HepG2 (cell line): ENCODE data around the gene DMTF1. TPM values are rescaled to one million over a fixed set of nuclear protein-coding genes. Genes with fewer than 3 reads are reported as not detected.

Experiments used
- ATAC-seq: fragments of 200-7000 bp; cut with Tn5 transposase; 3 replicates; pipeline ENCODE4 v1.9.1; 2020; ENCODE audit warnings: mild to moderate bottlenecking, moderate library complexity
- BruUV-seq: library from RNA; stranded (reverse); fragments of 400-500 nt; replicated peaks from 2 replicates; lab custom pipeline; 2021; lab: Mats Ljungman, UMichigan
- CTCF ChIA-PET: fragments of 300-600 bp; formaldehyde crosslinking; extraction: SDS; loops from one replicate; lab custom pipeline; 2021; ENCODE audit warnings: low total read pairs, inconsistent platforms, low intra/inter-chr PET ratio; lab: Yijun Ruan, JAX
- POLR2A ChIA-PET: fragments of 350-600 bp; sonication (Branson Sonifier 250); formaldehyde crosslinking; loops from one replicate; lab custom pipeline; 2020; ENCODE audit warnings: antibody characterized with exemption, inconsistent platforms; lab: Yijun Ruan, JAX
- DNase-seq: peaks from one replicate; pipeline ENCODE4 v3.0.0-alpha.2; 2015; ENCODE audit warnings: low spot score
- FAIRE-seq: peaks from 3 replicates; lab custom pipeline; 2011; peaks lifted over from hg19 to GRCh38; lab: Jason Lieb, UNC
- H2AFZ ChIP-seq: one replicate; pipeline ENCODE4 v1.6.1; 2011; ENCODE audit warnings: low read length, inconsistent platforms
- H3K27ac ChIP-seq: fragments of 300-600 bp; 3 replicates; pipeline ENCODE4 v1.8.0; 2011; ENCODE audit warnings: mixed run types, mild to moderate bottlenecking, mixed read lengths, low read length, inconsistent platforms; ENCODE audit not compliant: insufficient read depth; ENCODE audit errors: extremely low read length
- H3K27me3 ChIP-seq, 2 experiments: fragments of 200-600 bp in 1 of 2; 2 replicates in 1 of 2; 3 replicates in 1 of 2; pipeline versions ENCODE4 v1.6.0 to v1.8.0; 2011; ENCODE audit warnings: low read length in 2 of 2, mild to moderate bottlenecking in 2 of 2, moderate library complexity in 2 of 2, inconsistent platforms in 1 of 2; ENCODE audit not compliant: insufficient read depth in 2 of 2, control insufficient read depth in 1 of 2
- H3K36me3 ChIP-seq, 2 experiments: fragments of 200-600 bp in 1 of 2; replicated peaks in 1 of 2; 2 replicates in 1 of 2; 3 replicates in 1 of 2; pipeline versions ENCODE4 v1.5.1 to v1.8.0; 2011; ENCODE audit warnings: low read length in 2 of 2, inconsistent platforms in 1 of 2; ENCODE audit not compliant: insufficient read depth in 2 of 2, control insufficient read depth in 1 of 2
- H3K4me1 ChIP-seq: 2 replicates; pipeline ENCODE4 v1.5.1; 2012; ENCODE audit warnings: low read length, inconsistent platforms; ENCODE audit not compliant: insufficient read depth
- H3K4me2 ChIP-seq: 2 replicates; pipeline ENCODE4 v1.6.0; 2011; ENCODE audit warnings: low read depth, low read length, inconsistent platforms
- H3K4me3 ChIP-seq, 3 experiments: fragments of 200-600 bp in 1 of 3; sonication (generic), shearing (Covaris generic) in 1 of 3; replicated peaks in 1 of 3; 2 replicates each; pipeline ENCODE4 v1.5.1; 2011 to 2016; ENCODE audit warnings: low read length in 3 of 3, inconsistent platforms in 2 of 3, low read depth in 2 of 3, mild to moderate bottlenecking in 2 of 3, control low read depth in 1 of 3, mixed read lengths in 1 of 3; ENCODE audit not compliant: insufficient read depth in 1 of 3
- H3K79me2 ChIP-seq: one replicate; pipeline ENCODE4 v1.6.1; 2011; ENCODE audit warnings: low read length, inconsistent platforms; ENCODE audit not compliant: insufficient read depth
- H3K9ac ChIP-seq: 2 replicates; pipeline ENCODE4 v1.6.0; 2011; ENCODE audit warnings: mild to moderate bottlenecking, low read depth, low read length, inconsistent platforms; ENCODE audit not compliant: insufficient read depth
- H3K9me3 ChIP-seq: 2 replicates; pipeline ENCODE4 v1.5.1; 2012; ENCODE audit warnings: mild to moderate bottlenecking, low read length
- H4K20me1 ChIP-seq: 2 replicates; pipeline ENCODE4 v1.6.0; 2011; ENCODE audit warnings: inconsistent platforms, mild to moderate bottlenecking, low read length, moderate library complexity; ENCODE audit not compliant: insufficient read depth
- ATF5 ChIP-seq: sonication (generic); formaldehyde crosslinking; IDR thresholded peaks from 2 replicates; pipeline ENCODE4 v1.4.0; 2020; ENCODE audit warnings: mild to moderate bottlenecking, low read depth, missing genetic modification reagents
- MAFF ChIP-seq: IDR thresholded peaks from 2 replicates; pipeline ENCODE4 v1.6.1; 2011; ENCODE audit warnings: low read depth, low read length, improper control_type of control experiment
- MAFK ChIP-seq, 2 experiments: IDR thresholded peaks in 1 of 2; conservative IDR thresholded peaks in 1 of 2; 2 replicates each; pipeline ENCODE4 v1.6.1; 2011; ENCODE audit warnings: improper control_type of control experiment in 2 of 2, low read length in 2 of 2
- THYN1 ChIP-seq: sonication (generic); formaldehyde crosslinking; IDR thresholded peaks from 2 replicates; pipeline ENCODE4 v1.8.1; 2023; ENCODE audit warnings: low read depth, mild to moderate bottlenecking, moderate library complexity, missing genetic modification reagents, borderline replicate concordance
- ZNF329 ChIP-seq: sonication (generic); formaldehyde crosslinking; IDR thresholded peaks from 2 replicates; pipeline ENCODE4 v1.9.0; 2021; ENCODE audit warnings: low read depth, mild to moderate bottlenecking, missing genetic modification reagents
- ZNF883 ChIP-seq: sonication (generic); formaldehyde crosslinking; IDR thresholded peaks from 2 replicates; pipeline ENCODE4 v1.5.1; 2020; ENCODE audit warnings: mild to moderate bottlenecking, missing genetic modification reagents; ENCODE audit errors: not compliant biosample characterization
- WGBS: methylation state at CpG from one replicate; pipeline ENCODE4 v1.1.6; 2017; ENCODE audit warnings: low lambda C conversion rate; 5-methylcytosine and 5-hydroxymethylcytosine counted together
- in situ Hi-C: cut with HindIII; loops from 2 replicates; pipeline ENCODE4 v1.10.0; 2017; ENCODE audit warnings: low pct_unique_long_range_greater_than_20kb; ENCODE audit not compliant: extremely low pct_ligation_motif_present
- intact Hi-C: fragments of 100-400 bp; cut with micrococcal nuclease; formaldehyde crosslinking; loops from one replicate; pipeline ENCODE4 v1.10.0; 2022; ENCODE audit not compliant: unreplicated experiment
- polyA plus RNA-seq, 8 experiments: library from polyadenylated mRNA; depleted of rRNA in 3 of 8; stranded (reverse) in 7 of 8; unstranded in 1 of 8; fragments of >200 nt; fragmentation: Illumina TruSeq in 4 of 8; extraction: Trizol in 4 of 8; gene quantifications; 2 replicates each; pipeline versions ENCODE4 v1.2.1 to v1.2.3, GENCODE V29; 2011 to 2016; ENCODE audit warnings: low read depth in 4 of 8, missing spikeins in 1 of 8, mixed read lengths in 1 of 8; ENCODE audit not compliant: insufficient read depth in 1 of 8
- total RNA-seq, 5 experiments: library from RNA; depleted of rRNA; stranded (reverse); fragments of >200 nt; fragmentation: Illumina TruSeq; extraction: Trizol; gene quantifications; 2 replicates each; pipeline ENCODE4 v1.2.3, GENCODE V29; 2016; ENCODE audit warnings: low read depth in 1 of 5

Gene DMTF1
- total and polyA plus RNA-seq, 2 of the 13 experiments (the other 11 are each of a cell fraction or from before 2014, with no cell fraction given) = 45.8 to 132 TPM

GRCh38 chr7:87151002-87151728 is 1.1 kb upstream of the DMTF1 start:
- H4K20me1 ChIP-seq = no peaks in the 10 kb centered on the region; the same call in 1 of the 2 replicates
- in situ Hi-C loops (loop anchor here (5.0 kb wide), 1 partner anchor 209 kb away; no protein-coding TSS in a partner anchor), intact Hi-C loops (loop anchor here (5.0 kb wide), 1 partner anchor 209 kb away; no protein-coding TSS in a partner anchor)
- TF ChIP-seq THYN1 (CRISPR knock-in tag) (0 out of 2 replicates have a peak, but pooled peaks have one; percentile 12), MAFK (conservative IDR thresholded peaks at IDR 0.05 in 1 of 2, IDR thresholded peaks at IDR 0.05 in 1 of 2; ENCODE audit: low read length in 2 of 2) (peak; percentile 39 to 70; a peak in 3 of 4 replicates), ATF5 (CRISPR knock-in tag) (no peak), ZNF329 (no peak), ZNF883 (CRISPR knock-in tag) (no peak), MAFF (peak; percentile 65)
- ATAC-seq (no peak), FAIRE-seq (no peak), DNase-seq (no peak)
- no peaks in the 10 kb centered on the region; a peak in 1 of 5 replicates for H3K36me3 ChIP-seq
- peak overlapping the region; percentile 91; the same call in 1 of the 2 replicates for H3K9ac ChIP-seq
- H3K4me2 ChIP-seq = peak overlapping the region; percentile 92
- H2AFZ ChIP-seq = peak overlapping the region; percentile 94
- H3K79me2 ChIP-seq = peaks cover 34% of the 10 kb centered on the region
- ChIA-PET POLR2A (interaction anchor here (1.3 to 1.7 kb wide), 3 partner anchors 9 to 169 kb away, joined by 3 to 5 read pairs (median 3); no protein-coding TSS in a partner anchor), CTCF (no interaction called here)
- H3K27ac ChIP-seq = no peak overlapping the region
- BruUV-seq = no TSS peak
- H3K4me3 ChIP-seq = peak overlapping the region; percentile 86 to 97 (median 91)
- no peaks in the 10 kb centered on the region for H3K9me3 ChIP-seq
- H3K4me1 ChIP-seq = peaks cover 36% of the 10 kb centered on the region
- no peaks in the 10 kb centered on the region; a peak in 1 of 5 replicates for H3K27me3 ChIP-seq
- 34% methylated on average over 9 of the region's 9 CpGs for WGBS
